GM12864 (cell line): ENCODE data around the gene FSCN2.

Experiments used
- DNase-seq: peaks from one replicate; pipeline ENCODE4 v3.0.0-alpha.2; 2011; ENCODE audit warnings: low read depth
- H3K4me3 ChIP-seq: 2 replicates; pipeline ENCODE4 v1.5.1; 2011; ENCODE audit warnings: mild to moderate bottlenecking, low read depth, low read length, control low read depth
- CTCF ChIP-seq: IDR thresholded peaks from 2 replicates; pipeline ENCODE4 v1.5.1; 2011; ENCODE audit warnings: low read depth, mild to moderate bottlenecking, moderate library complexity, low read length, control low read depth, inconsistent platforms; ENCODE audit errors: missing control alignments

FSCN2 gene

GRCh38 chr17:81536299-81537290 lies 8.4 kb downstream of the FSCN2 start:
- TF ChIP-seq CTCF, result no peak
- DNase-seq, result no peak
- no peak overlapping the region for H3K4me3 ChIP-seq

GRCh38 chr17:81537343-81537855 lies 9.2 kb downstream of the FSCN2 start:
- peak; percentile 76 for TF ChIP-seq CTCF
- DNase-seq, result no peak
- no peak overlapping the region for H3K4me3 ChIP-seq

GRCh38 chr17:81537856-81538555 lies 9.8 kb downstream of the FSCN2 start:
- TF ChIP-seq CTCF, result no peak
- H3K4me3 ChIP-seq, result no peak overlapping the region
- no peak for DNase-seq

- no peak for DNase-seq
- no peak for TF ChIP-seq CTCF
- H3K4me3 ChIP-seq, result no peak overlapping the region
Observed at GRCh38 chr17:81538651-81539570, 10.7 kb downstream of the FSCN2 start.

GRCh38 chr17:81539571-81539900 lies 11.4 kb downstream of the FSCN2 start:
- no peak for TF ChIP-seq CTCF
- DNase-seq, result no peak
- H3K4me3 ChIP-seq, result no peak overlapping the region

- no peak for DNase-seq
- TF ChIP-seq CTCF, result no peak
- H3K4me3 ChIP-seq, result no peak overlapping the region
Observed at GRCh38 chr17:81539961-81540675, 11.9 kb downstream of the FSCN2 start.
